Lower leg skin (tissue), 4 donors: ENCODE results near the gene NCS1. TPM values are rescaled to one million over a fixed set of nuclear protein-coding genes. Genes with fewer than 3 reads are reported as not detected.

Experiments
- DNase-seq, 2 donors: peaks; one replicate each; pipeline ENCODE4 v3.0.0-alpha.2; 2019; ENCODE audit warnings: low spot score in 2 of 2
- H3K4me3 ChIP-seq: fragments of 200-600 bp; sonication (generic); 2 replicates; pipeline ENCODE4 v1.5.1; 2017; ENCODE audit warnings: mild to moderate bottlenecking, low read depth; ENCODE audit not compliant: poor library complexity, severe bottlenecking
- POLR2A ChIP-seq, 2 donors: fragments of 450-650 bp; IDR thresholded peaks; one replicate each; pipeline ENCODE4 v1.6.1; 2016 to 2017; ENCODE audit warnings: antibody characterized with exemption in 2 of 2, mild to moderate bottlenecking in 1 of 2, moderate library complexity in 1 of 2
- WGBS, 2 donors: methylation state at CpG; one replicate each; pipeline ENCODE4 v1.1.5; 2018; 5-methylcytosine and 5-hydroxymethylcytosine counted together
- intact Hi-C: fragments of 100-400 bp; cut with DNase I; formaldehyde crosslinking; loops from one replicate; pipeline ENCODE4 v1.15.0; 2023; ENCODE audit warnings: low total_unique reads
- total RNA-seq, 4 donors: library from RNA; depleted of rRNA; stranded (reverse); fragments of >200 nt; gene quantifications; one replicate each; pipeline ENCODE4 v1.1.0, GENCODE V29; 2016
- TF ChIP-seq, protein P1 (sequence below), 3 donors: fragments of 450-650 bp; IDR thresholded peaks; one replicate each; pipeline ENCODE4 v1.5.1; 2016; ENCODE audit warnings: antibody characterized with exemption in 3 of 3, mild to moderate bottlenecking in 3 of 3, moderate library complexity in 2 of 3

Gene NCS1
- total RNA-seq, 4 donors from 2014 or later: 14.4 to 25.2 (median 20.7) TPM

GRCh38 chr9:130239363-130239695 is 67.1 kb downstream of the NCS1 start:
- intact Hi-C loops: loop anchor here (5.0 kb wide), 1 partner anchor 132 kb away; no protein-coding TSS in a partner anchor
- H3K4me3 ChIP-seq: no peak overlapping the region
- TF ChIP-seq POLR2A (IDR thresholded peaks at IDR 0.05): no peak
- TF ChIP-seq, protein P1, sequence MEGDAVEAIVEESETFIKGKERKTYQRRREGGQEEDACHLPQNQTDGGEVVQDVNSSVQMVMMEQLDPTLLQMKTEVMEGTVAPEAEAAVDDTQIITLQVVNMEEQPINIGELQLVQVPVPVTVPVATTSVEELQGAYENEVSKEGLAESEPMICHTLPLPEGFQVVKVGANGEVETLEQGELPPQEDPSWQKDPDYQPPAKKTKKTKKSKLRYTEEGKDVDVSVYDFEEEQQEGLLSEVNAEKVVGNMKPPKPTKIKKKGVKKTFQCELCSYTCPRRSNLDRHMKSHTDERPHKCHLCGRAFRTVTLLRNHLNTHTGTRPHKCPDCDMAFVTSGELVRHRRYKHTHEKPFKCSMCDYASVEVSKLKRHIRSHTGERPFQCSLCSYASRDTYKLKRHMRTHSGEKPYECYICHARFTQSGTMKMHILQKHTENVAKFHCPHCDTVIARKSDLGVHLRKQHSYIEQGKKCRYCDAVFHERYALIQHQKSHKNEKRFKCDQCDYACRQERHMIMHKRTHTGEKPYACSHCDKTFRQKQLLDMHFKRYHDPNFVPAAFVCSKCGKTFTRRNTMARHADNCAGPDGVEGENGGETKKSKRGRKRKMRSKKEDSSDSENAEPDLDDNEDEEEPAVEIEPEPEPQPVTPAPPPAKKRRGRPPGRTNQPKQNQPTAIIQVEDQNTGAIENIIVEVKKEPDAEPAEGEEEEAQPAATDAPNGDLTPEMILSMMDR (IDR thresholded peaks at IDR 0.05): no peak
- WGBS, 2 donors: 85 to 98% methylated on average over 3 of the region's 3 CpGs
- no peak for DNase-seq

DNA sequence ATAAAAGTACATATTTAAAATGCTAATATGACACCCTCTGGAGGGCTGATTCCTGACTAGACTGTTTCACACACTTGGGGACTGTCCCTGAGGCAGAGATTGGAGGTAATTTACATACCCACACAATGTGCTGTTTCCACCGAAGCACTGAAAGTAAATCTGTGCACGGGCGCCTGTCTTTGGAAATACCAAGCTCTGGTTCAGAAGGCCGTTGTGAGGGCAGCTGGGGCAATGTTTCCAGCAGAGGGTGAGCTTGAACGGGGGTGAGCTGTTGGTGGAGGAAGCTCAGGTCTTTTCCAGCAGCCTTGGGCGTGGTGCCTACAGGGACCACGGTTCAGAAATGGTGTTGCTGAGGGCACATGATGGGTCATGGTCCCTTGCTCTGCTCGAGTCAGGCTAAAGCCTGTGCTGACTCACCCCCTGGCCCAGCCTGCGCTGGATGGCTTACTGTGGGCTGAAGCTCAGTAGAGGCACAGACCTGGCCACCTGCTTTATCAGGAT is 67.6 kb downstream of the NCS1 start:
- WGBS, 2 donors: 44 to 49% methylated on average over 9 of the region's 9 CpGs

DNA sequence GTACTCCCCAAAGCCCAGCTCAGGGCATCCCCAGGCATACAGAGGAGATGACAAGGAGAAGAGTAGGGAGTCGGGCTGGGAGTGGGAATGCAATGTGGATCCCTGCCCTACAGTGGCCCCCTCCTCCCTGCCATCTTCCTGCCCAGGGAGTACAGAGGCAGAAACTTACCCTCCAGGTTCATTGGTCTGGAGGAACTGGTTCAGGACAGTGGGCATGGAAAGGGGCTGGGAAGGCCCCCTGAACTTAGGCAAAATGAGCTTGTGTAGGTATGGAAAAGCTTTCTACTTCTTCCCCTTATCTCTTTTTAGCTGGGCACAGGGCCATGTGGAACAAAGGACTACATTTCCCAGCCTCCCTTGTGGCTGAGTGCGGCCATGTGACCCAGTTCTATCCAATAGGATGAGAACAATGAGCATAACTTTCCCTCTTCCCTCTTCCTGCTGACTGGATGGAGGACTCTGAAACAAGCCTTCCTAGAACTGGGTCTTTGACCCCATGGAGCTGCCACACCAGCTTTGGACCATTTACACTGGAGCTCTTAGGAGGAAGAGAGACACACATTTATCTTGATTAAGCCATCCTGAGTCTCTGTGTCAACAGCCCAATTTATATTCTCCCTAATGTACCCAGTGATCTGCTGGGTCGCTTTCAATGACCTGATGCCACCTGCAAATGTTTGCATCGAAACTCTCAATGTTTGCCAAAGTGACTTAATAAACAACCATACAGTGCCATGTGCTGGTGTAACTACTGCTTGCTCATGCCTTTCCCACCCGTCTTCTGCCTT is 68.4 kb downstream of the NCS1 start:
- no peak for TF ChIP-seq POLR2A (IDR thresholded peaks at IDR 0.05)
- TF ChIP-seq, protein P1 (IDR thresholded peaks at IDR 0.05): no peak
- intact Hi-C loops: no loop called here
- DNase-seq: peak in 1 of 2 donors; percentile 64
- no peak overlapping the region for H3K4me3 ChIP-seq
- WGBS, 2 donors: 73 to 78% methylated on average over 5 of the region's 5 CpGs

More for the DNA sequence above, 67.6 kb downstream of the NCS1 start:
- TF ChIP-seq, protein P1 (IDR thresholded peaks at IDR 0.05): no peak
- DNase-seq: no peak
- H3K4me3 ChIP-seq: no peak overlapping the region
- intact Hi-C loops: loop anchor here (5.0 kb wide), 1 partner anchor 132 kb away; no protein-coding TSS in a partner anchor

DNA sequence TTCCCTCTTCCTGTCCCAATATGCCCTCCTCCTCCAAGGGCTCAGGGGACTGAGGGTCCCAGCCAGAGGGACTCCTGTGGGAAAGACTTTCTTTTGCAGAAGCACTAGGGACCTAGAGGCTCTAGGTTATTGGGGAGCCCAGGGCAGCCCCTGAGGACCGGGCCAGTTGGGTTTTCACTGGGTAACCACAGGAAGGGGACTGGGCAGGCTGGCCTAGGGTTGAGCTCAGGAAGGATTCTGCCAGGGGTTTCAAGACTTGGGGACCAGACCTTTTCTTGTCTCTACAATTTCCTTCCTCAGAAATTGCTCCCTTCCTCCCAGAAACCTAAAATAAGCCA is 69.0 kb downstream of the NCS1 start:
- 94 to 100% methylated on average over 1 of the region's 1 CpG for WGBS, 2 donors
- TF ChIP-seq, protein P1 (IDR thresholded peaks at IDR 0.05): no peak
- TF ChIP-seq POLR2A (IDR thresholded peaks at IDR 0.05): no peak
- DNase-seq: no peak

DNA sequence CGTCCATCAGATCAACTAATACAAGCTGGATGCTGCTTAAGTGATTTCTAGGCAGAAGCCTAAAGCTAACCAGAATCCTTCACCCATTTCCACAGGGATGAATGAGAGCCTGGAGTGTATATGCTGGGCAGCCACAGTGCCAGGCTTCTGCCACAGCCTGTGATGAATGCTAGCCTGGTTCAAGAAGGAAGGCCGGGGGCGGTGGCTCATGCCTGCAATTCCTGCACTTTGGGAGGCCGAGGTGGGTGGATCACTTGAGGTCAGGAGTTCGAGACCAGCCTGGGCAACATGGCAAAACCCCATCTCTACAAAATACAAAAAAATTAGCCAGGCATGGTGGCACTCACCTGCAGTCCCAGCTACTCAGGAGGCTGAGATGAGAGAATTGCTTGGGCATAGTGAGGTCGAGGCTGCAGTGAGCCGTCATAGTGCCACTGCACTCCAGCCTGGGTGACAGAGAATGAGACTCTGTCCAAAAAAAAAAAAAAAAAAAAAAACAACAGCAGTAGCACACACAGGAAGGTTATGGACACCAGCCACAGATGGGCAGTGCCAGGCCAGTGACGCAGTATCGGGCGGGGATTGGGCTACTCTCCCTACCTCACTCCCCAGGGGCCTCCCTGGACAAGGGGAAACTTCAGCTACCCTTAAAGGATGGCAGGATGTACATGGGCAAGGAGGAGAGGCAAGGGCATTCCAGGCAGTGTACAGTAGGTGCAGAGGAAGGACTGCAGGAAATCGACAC is 70.2 kb downstream of the NCS1 start:
- intact Hi-C loops: no loop called here
- no peak overlapping the region for H3K4me3 ChIP-seq
- DNase-seq: no peak
- 82 to 84% methylated on average over 11 of the region's 11 CpGs for WGBS, 2 donors
- TF ChIP-seq, protein P1 (IDR thresholded peaks at IDR 0.05): no peak
- no peak for TF ChIP-seq POLR2A (IDR thresholded peaks at IDR 0.05)

More for the DNA sequence above, 69.0 kb downstream of the NCS1 start:
- intact Hi-C loops: no loop called here
- no peak overlapping the region for H3K4me3 ChIP-seq
